HG03045 (cell line): ENCODE results near the gene SLX9.

Experiments
- ATAC-seq: cut with Tn5 transposase; IDR thresholded peaks from one replicate; pipeline ENCODE4 v1.9.1; 2021; ENCODE audit warnings: mild to moderate bottlenecking, moderate library complexity; ENCODE audit not compliant: unreplicated experiment

SLX9 gene

DNA sequence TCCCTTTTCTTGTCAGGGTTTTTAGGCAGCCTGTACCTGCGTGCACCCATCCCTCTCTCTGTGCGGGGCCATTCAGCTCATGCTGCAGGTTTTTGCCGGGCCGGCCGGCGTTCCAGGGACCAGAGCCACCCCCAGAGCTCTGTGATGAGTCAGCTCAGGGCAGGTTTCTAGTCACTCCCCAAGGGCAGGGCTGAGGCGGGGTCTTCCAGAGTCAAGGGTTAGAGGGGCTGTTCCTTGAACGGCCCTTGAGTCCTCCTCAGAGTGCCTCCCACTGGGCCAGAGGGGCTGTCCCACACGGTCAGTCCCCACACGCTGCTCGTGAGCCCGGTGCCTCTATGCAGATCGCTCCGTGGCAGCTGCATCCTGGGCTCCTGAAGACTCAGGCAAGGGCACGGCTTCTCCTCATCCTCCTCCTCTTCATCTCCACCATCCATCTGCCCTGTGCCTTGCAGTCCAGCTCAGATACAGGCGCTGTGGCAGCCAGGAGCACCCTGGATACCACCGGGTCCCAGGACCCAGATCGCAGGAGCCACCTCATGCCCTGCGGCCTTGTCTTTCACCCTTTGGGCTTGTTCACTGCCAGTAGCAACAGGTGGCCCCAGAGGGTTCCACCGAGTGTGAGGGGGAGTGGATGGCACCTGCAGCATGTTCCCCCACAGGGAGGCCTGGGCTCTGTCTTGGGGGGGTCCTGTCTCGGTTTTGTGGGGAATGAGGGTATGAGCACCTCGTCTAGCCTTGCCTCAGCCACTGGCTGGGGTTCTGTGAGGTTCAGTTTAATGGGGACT, 17.4 kb downstream of the SLX9 start:
- ATAC-seq = no peak

DNA sequence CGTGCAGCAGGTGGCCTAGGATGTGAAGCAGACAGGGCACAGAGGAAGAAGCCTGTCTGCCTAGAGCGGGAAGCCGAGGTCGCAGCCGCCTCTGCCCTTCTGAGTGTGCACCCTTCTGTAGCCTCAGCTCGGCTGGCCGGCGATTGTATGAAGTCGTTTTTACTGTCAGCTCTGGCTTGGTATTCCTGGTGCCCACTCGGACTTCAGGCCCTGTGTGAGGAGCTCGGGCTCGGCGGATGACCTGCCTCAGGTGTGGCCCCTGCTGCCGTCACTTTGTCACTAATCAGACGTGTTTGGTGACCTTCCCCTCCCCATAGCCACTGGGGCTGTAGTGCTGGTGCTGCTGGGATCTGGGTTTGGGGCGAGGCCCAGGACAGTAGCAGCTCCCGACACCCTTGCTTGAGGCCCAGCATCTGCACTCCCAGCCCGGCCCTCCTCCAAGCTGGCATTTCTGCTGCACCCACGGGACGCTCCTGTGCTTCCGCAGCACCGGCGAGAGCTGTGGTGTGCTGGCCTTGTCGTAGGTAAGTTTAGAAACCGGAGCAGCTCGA, 18.1 kb downstream of the SLX9 start:
- ATAC-seq = no peak

- ATAC-seq = no peak
Measured at GRCh38 chr21:44958471-44959191, 18.8 kb downstream of the SLX9 start.

GRCh38 chr21:44959376-44960091, 19.7 kb downstream of the SLX9 start:
- ATAC-seq = no peak

DNA sequence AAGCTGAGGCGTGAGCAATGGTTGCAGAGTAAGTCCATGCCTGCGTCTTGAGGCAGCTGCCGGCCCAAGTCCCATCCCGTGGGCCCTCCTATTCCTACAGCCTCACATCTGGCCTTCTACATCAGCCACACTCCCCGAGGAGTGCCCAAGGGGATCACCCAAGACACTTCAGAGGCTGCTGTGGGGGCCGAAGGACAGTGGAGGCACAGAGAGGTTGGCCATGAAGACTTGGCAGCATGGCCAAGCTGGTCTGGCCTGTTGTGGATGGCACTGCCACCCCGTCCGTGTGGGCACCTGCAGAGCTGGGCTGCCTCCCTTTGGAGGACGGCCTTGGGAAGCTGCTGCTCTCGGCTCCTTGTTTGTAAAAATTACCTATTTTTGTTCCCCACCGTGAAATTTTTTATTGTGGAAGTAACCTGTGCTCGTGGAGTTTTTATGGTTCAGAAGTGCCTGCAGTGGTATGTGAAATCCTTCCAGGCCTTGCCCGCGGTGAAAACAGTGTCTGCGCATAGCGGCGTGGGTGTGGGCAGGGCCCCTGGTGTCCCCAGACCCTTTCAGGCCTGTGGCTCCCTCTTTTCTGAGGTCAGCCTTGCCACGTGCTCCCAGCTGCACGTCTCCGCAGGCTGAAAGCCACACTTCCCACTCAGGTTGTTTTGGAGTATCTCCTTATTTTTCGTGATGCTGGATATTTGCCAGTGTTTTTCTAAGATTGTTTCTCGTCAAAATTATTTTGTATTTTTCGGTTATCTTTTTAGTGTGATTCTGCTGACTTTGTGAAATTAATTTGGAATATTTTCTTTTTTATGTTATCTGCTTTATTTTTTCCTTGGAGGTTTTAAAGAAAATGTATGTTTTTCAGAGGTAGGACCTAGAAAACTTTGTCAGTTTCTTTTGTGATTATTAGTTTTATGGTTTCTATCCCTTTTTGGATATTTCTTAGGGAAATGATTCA, 20.6 kb downstream of the SLX9 start:
- no peak for ATAC-seq

GRCh38 chr21:44962403-44962966, 22.7 kb downstream of the SLX9 start:
- no peak for ATAC-seq

DNA sequence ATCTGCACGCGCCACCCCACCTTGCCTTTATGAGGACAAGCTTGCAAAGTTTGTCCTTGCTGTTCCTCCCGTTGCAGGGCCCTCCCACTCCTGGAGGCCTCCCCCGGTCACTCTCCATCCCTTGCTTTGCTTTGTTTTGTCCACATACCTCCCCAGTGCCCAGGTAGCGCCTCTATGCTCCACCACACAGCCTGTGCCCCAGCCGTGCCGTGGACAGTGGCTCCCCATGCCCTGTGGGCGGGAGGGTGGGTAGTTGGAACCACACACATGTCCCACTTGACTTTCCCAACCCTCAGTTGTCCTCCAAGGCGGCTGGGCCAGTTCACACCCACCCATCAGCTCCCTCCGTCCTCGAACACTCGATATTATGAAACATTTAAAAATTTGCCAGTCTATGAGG, 24.6 kb downstream of the SLX9 start:
- no peak for ATAC-seq

GRCh38 chr21:44965251-44966022, 25.6 kb downstream of the SLX9 start:
- ATAC-seq = no peak

- ATAC-seq = no peak
Measured at GRCh38 chr21:44966135-44967081, 26.6 kb downstream of the SLX9 start.

GRCh38 chr21:44967082-44968047, 27.5 kb downstream of the SLX9 start:
- ATAC-seq = no peak

- no peak for ATAC-seq
Measured at GRCh38 chr21:44969066-44969670, 29.3 kb downstream of the SLX9 start.

DNA sequence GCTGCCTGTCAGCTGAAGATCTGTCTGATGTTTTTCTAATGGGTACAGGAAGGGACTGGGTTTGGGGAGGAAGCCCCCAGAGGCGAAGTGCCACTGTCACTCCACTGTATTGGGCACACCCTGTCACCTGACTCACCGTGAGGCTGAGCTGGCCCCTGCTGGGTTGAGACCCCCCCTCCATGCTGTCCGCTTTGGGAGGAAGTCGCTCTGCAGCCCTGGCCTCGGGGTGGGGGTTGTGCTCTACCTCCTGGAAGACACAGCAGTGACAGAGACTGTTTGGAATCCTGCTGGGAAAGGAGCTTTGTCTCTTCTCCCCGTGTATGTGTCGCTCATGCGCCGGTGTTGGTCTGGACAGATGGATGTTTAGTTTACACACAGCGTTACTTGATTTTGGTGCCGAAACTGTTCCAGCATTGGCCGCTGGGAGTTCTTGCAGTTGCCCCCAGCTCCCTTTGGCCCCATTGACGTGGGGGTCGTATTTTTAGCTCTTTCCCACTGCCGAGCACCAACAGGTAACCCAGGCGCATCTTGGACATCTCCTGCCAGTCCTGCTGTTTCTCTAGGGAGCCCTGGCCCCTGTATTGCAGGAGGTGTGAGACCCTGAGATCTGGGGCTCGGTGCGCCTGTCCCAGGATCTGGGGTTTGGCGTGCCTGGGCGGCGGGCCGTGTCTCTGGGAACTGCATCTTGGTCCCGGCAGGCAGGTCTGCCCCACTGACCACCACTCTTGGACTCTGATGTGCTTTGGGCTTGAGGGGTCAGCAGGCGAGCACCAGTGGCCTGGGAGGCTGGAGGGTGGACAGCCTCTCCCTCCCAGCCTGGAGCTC, 30.3 kb downstream of the SLX9 start:
- ATAC-seq = no peak

- ATAC-seq = no peak
Measured at GRCh38 chr21:44970766-44971671, 31.2 kb downstream of the SLX9 start.

DNA sequence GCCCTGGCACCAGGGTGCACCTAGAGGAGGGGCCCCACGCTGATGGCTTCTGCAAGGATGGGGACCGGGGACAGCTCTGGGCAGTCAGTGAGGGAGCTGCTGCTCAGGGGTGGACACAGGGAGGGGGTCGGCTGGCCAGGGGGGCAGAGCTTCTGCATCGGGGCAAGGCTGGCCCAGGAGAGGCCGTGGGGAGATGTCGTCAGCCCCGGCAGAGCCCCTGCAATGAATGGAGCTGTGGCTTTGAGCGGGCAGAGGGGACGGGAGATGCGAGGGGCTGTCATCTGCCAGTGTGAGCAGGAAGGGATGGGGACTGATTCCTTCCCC, 31.8 kb downstream of the SLX9 start:
- ATAC-seq = no peak

- ATAC-seq = no peak
Measured at GRCh38 chr21:44972301-44972814, 32.5 kb downstream of the SLX9 start.
